DMS153 (cell line): ENCODE measurements around the gene HOXA2.

Experiments
- DNase-seq: peaks from one replicate; lab custom pipeline; 2025; lab: John Stamatoyannopoulos, UW

HOXA2 gene

DNA sequence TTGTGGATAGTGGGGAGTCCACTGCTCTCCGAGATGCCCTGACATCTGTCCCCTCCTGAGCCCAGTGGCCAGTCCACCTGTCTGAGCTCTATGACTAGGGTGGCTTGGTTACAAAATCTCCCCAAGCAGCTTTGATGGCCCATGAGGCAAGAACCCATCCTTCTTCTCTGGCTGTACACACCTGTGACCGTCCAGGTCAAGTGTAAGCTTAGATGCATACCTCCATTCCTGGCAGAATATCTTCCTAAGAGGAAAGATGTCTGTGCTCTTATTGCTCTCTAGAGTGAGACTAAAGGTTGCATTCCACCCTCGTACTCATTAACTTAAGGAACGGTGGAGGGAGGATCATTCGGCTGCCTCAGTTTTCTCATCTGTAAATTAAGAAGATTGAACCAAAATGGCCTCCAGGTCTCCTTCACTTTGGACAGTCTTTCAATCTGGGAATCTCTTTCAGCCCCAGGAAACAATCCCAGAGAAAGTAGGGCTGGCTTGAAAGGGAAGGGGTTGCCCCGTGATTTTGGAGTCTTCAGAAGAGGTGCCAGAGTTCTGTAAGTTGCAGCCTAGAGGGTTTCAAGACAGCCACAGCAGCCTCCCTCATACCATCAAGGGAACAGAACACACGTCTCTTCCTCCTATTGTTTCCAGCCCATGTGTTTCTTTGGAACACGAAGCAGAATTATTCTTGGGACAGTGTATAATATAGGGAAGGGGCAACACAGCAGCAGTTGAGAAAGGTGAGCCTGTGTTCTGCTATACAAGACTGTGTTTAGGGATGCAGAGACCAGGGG, 22.6 kb upstream of the HOXA2 start:
- no peak for DNase-seq

DNA sequence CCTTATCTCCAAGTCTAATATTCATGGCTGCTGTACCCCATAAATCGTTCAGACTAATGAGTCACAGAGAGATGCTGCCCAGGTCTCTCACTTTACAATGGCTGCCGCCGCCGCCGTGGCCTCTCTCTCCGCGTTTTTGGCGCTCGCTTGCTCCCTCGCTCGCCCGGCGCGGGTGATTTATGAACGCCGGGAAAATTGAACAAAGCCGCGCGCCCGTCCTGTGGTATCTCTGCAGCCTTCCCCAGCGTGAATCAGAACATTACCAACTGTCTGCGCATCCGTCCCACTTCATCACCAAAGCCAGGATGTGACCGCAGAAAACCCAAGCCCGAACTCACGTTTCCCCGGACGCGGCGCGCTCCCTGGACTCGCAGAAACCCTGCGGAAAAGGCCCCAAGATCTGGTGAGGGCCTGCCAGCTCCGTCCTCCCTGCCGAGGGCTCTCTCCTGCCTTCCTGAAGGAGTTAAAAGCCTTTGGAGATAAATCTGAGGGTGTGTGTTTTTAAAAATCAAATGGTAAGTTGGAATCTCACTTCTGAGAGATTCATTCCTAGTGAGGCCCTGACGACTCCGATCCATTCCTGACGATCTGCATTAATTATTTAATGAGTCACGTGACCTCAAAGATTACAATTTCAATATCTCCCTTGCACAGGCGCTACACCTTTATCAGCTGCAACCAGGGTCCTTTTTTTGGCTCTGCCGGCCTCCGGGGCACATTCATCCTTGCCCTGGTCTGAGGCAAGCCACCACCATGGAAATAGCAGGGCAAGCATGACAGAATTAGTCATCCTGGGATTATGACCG, 21.8 kb upstream of the HOXA2 start:
- DNase-seq = no peak

DNA sequence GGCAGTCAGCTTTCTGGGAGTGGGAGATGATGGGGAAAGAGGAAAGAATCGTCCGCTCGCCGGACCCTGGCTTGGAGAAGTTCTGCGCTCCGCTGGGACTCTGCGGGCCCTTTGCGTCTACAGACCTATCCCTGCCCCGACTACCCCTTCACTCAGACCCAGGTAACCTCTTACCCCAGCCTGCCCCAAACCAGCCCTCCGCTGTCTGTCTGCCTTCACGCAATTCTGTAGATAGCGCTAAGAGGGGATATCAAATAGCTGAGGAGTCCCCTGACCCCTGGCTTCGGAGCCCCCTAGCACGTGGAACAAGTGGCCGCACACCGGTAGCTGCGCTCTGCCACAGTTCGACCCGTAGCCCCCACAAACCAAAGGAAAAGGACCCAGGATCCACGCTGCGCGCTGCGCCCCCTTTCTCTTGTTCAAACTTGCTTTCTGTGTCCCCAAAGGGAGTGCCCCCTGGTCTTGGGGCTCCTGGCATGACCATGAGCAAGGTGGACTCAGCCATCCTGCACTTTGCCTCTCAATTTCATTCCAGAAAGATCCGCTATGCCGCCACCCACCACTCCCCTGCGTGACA, 21.1 kb upstream of the HOXA2 start:
- no peak for DNase-seq

DNA sequence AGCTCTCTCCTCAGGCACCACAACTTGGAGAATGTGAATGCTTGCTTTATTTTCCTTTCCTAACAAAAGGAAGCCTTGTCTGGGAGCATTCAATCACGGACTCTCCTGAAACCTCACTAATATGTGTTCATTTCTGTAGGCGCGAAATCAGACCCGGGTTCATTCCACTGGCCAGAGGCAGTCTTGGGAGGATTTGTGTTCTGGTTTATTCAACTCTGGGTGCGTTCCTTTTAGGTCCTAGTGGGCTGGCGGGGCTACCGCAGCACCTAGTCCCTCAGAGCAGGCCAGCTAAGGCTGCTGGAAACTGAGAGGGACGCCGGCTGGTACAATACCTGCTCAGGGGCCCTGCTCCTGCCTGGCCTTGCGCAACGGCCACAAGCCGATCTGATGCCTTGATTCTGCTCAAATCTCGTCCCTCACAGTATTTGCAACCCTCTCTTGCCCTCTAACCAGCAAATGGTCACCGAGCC, 20.6 kb upstream of the HOXA2 start:
- DNase-seq = no peak

DNA sequence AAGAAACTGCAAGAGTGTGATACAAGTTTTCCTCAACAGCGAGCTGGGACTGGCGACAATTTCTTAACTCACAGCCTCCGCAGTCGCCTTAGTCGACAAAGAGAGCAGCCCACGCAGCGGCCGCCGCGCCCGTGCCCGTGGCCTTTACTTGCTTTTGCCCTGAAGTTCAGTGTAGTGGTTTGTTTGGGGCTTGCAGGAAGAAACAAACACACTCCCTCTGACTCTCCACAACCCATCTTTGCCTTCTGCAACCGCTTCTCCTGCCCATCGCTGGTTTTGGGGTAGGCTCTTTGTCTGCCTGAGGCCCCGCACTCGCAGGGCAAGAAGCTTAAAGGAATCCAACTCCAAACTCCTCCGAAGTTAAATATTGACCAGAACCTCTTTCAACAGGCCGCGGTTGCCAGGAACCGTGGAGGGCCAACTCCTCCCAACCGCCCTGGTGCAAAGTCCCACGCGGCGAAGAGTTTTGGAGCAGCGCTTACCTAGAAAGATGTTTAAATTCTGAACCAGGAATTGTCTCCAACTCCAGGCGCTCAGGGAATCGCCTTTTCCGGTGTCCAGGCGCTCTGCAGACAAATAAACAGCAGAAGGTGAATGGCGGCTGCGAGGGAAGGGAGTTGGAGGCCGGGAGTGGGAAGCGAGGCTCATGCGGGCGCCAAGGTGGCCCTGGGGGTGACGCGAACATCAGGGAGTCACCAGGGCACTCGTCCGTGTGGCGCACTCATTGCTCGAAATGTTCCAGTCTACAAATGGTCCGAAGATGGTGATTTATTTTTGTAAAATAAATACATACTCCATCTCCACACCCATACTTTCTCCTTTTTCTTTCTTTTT, 19.8 kb upstream of the HOXA2 start:
- DNase-seq = no peak

DNA sequence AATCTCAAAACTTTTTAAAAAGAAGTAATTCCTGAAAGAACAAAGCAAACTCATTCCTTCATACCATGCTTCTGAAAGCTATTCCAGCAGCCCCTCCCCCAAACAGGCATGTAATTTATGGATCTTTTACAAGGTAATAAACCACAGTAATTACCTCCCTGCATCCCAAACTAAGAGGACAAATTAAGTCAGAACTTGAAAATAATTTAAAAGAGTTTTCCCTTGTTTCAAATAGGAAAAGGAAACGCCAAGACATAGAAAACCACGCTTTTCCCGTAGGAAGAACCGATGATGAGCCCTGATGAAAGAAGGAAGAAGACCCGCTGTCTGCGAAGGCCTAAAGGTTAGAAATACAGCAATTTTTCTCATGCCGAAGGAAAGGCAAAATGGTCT, 19.2 kb upstream of the HOXA2 start:
- no peak for DNase-seq

DNA sequence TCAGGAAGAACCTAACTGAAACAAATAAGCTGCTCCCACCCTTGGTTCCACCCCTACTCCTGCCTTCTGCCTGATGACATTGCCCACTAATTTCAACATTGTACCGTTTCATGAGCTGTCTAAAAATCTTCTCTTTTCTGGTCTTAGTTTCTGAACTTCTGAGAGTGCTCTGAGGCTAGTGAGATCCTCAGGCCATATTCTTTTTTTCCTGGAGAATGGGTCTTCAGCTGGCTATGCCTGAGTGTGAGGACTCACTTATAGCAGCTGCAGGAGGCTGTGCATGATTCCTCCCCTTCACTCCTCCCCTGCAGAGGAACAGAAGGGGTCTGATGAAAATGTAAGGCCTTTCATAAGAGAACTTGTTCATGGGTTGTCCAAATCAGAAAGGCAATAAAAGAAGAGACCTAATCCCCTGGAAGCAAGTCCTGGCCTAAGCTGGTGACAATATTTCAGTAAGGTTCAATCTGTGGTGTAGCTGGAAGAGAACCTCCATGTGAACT, 17.0 kb upstream of the HOXA2 start:
- DNase-seq = no peak

DNA sequence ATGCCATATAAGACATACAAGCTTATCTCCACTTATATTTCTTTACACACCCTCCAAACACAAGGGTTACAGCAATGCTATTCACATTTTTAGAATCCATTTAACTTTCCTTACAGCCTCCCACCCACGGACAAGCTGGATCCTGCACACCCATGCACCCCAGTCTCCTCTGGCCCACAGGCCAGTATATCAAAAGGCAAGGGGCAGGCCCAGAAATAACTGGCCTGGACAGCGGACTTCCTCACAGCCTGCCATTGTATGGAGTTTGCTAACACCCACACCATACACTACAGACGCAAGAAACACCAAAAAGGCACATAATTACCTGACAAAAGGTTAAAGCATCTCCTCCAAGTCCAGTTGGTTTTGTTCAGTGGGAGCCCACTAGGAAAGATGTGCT, 16.1 kb upstream of the HOXA2 start:
- DNase-seq = no peak

DNA sequence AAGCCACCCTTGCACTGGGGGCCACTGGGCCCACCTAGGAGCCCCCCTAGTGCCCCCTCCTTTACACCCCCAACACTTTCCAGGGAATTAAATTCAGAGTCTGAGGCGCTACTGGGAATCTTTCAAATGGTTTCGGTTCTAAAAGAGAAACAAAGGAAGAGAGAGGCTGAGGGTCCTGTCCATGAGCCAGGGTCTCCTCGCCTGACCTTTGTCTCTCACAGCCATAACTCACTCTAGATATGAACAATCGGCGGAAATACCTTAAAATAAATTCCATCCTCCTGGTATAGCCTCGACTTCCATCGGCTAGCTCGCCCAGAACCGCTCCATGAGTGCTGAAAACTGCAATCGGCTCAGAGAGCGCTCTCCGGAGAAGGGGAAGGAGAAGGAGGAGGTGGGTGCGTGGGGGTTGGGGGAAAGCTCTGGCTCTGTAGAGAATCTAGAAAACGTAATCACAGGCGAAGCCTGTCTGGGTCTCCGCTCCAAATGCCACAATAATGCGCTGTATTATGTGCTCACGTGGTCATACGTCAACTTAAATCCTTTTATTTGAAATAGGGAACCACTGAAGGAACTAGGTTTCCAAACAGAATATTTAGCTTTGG, 15.5 kb upstream of the HOXA2 start:
- no peak for DNase-seq

DNA sequence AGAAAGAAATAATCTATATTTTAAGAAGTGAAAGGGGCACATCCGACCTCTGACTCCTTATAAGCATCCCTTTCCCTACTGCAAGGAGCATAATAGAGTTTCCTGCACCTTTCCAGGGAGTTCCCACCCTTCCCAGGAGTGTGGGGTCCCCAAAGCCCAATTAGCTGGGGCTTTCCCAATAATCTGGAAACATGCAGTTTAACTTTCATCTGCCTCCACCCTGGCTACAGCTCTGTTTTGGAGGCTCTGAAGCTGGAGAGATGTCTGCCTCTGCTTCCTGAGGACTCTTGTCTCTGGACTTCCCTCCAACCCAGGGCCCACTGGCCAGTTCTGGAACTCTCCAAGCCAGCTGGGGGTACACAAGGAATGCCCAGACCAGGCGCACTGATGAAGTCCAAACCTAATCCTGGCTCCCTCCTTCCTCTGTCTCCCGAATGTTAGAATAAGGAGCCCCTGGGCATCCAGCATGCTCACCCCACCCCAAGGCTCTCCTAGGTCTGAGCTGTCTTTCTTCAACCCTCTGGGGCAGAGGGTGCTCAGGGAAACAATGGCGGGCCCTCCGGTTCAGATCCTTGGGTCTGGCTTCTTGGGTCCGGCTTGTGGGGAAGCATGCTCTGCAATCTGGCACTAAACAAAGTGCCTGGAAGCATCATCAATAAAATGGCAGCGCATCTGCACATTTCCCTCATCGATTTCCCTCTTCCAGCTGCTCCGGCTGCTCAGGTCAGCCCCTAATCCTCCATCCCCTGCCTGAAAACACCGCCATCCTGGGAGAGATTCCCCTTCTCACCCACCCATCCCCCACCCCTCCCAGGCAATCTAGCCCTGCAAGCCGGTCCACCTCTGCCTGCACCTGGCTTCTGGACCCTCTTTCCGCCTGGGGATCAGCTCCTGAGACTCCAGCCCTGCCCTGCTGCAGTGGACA, 14.7 kb upstream of the HOXA2 start:
- no peak for DNase-seq

DNA sequence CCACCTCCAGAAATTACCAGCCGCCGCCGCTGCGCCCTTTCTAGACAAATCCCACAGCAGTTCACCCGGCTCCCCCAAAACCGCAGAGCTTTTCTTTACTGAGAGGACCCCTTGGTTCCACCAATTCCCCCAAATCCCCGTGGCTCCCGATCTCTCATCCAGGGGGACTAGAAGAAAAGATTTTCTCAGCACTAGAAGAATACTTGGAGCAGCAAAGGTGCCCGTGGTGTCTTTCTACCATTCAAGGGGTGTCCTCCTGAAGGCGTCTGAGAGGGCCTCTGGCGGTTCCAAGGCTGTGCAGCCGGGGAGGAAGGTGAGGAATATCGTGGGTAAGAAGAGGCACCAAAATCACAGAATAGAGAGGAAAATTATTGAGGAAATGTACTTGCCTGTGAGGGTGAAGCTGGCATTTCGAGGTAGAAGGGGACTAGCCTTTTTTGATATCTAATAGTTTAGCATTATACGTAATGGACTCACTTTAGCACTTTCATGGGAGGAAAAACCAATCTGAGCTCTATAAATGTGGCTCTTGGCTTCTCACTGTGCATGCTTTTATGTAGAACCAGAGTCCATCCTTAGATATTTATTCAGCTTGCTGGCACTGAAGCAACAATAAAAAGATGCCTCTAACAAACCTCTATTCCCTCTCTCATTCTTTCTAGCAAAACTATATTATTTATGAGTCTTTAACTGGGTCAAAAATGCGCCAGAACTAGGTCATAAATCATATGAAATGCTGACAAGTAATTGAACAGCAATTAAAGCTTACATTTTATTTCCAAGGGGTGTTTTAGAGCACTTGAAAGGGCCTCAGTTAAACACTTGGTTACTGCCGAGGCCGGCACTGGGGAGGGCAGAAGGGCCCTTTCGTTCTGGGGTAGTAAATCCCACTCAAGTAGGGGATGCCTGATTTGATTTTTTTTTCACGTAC, 13.8 kb upstream of the HOXA2 start:
- no peak for DNase-seq

DNA sequence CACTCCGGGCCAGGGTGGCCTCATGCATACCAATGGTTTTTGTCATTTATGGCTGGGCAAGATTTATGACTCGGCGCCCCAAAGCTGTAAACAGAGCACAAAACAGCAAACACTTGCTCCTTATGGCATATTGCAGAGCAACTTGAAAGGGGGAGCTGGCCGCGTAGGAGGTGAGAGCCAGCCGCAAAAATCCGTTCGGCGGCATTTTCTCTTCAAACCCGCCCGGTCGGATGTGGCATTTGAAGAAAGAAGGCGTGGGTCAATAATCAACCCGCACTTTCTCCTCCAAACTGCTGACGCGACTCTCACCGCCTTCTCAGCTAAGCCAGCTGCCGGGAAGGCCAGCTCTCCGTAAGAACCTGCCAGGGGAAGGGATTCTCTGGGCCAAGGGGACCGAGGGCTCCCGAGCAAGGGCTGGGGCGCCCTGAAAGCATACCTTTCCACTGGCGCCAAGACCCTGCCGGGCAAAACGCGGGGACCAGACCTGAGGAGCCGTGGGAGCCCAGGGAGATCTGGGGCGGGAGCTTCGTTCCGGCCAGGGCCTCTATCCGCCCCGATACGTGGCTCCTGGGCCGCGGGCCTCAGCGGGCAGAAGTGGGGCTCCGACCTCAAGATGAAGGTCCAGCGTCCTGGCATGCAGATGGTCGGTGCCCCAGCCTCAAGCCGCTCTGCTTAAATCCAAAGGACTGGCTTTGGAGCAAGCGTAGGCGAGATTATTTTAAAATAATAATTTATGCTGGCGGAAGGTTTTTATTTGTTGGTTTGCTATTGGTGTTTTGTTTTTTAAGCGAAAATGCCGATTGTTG, 12.9 kb upstream of the HOXA2 start:
- DNase-seq = no peak

DNA sequence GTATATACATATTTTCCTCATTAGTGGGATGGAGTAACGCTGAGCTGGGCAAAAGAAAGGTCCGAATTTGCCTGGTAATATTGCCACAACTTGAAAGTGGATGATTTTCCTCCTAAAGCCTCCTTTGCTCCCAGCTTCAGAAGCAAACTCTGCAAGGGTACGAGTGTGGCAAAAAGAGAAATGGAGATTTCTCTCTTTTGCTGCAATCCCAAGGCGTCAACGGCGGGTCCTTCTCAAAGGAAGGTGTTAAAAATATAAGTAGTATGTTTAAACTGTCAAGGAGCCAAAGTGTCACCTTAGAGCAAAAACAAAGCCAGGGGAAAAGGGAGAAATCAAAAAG, 12.4 kb upstream of the HOXA2 start:
- no peak for DNase-seq

DNA sequence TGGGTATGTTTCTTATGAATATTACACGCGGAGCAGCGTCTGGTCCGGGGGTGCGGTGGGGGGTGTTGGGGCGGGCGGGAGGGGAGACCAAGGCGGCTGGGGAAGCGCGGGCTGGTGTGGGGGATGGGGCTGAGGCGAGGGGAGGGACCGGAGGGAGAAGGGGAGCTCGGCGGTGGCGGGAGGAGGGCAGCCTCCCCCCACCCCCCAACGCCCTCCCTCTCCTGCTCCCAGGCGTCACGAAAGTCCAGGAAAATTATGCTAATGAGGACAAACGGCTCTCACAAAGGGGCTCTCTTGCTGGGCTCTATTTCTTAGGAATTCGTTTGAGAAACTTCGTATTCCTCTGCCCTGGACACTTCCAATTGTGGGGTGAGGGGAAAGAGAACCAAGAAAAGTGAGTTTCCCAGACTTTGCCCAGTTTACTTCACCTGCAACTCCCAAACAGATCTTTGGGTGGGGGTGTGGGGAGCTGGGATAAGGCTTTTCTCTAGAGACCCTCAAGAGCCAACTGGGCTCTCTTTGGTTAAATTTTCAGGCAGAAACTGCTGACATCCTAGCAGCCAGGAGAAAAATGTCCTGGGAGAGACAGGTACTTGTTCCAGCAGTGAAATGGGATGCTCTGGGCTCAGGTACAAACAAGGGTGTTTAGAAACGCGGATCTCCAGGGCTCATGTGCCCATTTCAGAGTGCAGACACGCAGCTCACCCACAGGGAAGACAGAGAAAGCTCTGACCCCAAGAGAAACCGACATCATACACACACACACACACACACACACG, 11.7 kb upstream of the HOXA2 start:
- no peak for DNase-seq

DNA sequence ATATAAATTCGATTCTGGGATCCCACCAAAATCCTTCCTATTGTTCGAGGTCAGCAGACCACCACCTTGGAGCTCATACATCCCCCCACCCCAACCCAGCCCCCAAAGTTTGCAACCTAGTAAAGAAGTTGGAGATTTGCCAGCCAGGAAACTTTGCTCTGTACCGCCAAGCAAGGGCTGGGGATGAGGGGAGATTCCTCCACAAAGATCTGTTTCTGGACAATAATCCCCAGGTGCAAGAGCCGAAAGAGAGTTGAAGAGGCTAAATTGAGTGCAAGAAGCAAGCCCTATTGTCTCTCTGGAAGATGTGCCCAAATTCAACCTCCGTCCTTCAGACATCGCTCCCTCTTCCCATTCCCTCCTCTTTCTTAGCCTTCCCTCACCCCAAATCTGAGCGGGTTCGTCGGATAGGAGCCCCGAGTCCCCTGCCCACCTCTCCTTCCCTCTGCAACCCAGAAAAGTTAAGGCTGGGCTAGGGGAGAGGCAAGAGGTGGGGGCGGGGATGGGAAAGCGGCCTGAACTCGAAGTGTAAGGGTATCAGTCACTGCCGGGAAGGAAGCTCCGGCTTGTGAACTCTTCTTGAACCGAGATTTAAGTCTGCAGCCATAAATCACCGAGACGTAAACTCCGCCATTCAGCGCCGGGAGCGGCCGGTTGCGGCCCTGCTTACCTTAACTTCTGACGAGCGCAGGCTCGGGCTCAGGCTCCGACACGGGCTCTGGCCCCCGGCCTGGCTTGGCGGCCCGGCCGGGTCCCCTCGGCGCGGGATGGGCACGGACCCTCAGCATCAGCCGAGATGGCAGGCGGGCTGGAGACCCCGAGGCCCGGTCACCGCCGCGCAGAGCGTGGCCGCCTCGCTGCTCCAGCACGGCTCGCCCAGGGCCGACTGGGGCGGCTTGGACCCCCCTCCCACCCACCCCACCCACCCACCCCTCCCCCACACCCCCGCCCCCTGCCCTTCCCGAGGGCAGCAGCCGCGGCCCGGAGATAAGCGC, 10.8 kb upstream of the HOXA2 start:
- DNase-seq = no peak

DNA sequence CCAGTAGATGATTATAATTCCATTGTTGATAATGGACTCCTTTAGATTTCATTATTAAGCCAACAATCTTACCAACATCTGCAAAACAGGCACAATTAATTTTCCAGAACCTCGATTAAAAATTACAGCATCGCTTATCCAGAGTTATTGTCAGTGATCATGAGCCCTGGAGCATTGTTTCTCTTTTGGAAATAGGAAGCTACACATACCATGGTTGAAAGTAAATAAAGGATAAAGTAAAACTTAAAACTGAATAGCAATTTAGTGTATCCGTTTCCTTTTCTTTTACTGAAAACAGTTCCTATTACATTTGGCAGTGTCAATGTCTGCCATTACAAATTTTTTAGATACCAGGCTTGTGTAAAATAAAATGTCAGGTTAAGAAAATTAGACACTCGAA, 9.9 kb upstream of the HOXA2 start:
- DNase-seq = no peak
